Measurements from ENCODE around the gene TYRP1. TPM values are rescaled to one million over a fixed set of nuclear protein-coding genes. Genes with fewer than 3 reads are reported as not detected.

The TYRP1 gene
- total RNA-seq, 3 donors from 2014 or later (not counting 1 experiment from before 2014, with no cell fraction given): not detected

- Histone ChIP-seq H3K36me3 (ENCODE audit: control insufficient read depth, insufficient read depth, low read length) (no peaks in the 10 kb centered on the region), H3K9me3 (ENCODE audit: control insufficient read depth, insufficient read depth, low read length) (no peaks in the 10 kb centered on the region), H3K4me3 (ENCODE audit: low read length) (no peak overlapping the region), H3K27ac (ENCODE audit: low read length) (no peak overlapping the region), H3K27me3 (ENCODE audit: control insufficient read depth, insufficient read depth, low read length) (no peaks in the 10 kb centered on the region), H3K4me1 (ENCODE audit: control insufficient read depth, insufficient read depth, low read length) (no peaks in the 10 kb centered on the region)
- TF ChIP-seq, protein P1, sequence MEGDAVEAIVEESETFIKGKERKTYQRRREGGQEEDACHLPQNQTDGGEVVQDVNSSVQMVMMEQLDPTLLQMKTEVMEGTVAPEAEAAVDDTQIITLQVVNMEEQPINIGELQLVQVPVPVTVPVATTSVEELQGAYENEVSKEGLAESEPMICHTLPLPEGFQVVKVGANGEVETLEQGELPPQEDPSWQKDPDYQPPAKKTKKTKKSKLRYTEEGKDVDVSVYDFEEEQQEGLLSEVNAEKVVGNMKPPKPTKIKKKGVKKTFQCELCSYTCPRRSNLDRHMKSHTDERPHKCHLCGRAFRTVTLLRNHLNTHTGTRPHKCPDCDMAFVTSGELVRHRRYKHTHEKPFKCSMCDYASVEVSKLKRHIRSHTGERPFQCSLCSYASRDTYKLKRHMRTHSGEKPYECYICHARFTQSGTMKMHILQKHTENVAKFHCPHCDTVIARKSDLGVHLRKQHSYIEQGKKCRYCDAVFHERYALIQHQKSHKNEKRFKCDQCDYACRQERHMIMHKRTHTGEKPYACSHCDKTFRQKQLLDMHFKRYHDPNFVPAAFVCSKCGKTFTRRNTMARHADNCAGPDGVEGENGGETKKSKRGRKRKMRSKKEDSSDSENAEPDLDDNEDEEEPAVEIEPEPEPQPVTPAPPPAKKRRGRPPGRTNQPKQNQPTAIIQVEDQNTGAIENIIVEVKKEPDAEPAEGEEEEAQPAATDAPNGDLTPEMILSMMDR (IDR thresholded peaks at IDR 0.05): no peak
- Mint-ChIP-seq H3K4me3 (no peak overlapping the region), H3K36me3 (no peaks in the 10 kb centered on the region), H3K9me3 (peaks cover 13 to 31% of the 10 kb centered on the region in 2 donors), H3K4me1 (no peaks in the 10 kb centered on the region), H3K27me3 (ENCODE audit: low read depth in 2 of 2) (no peaks in the 10 kb centered on the region), H3K27ac (no peak overlapping the region)
- DNase-seq (no peak), ATAC-seq (no peak)
- 80% methylated on average over 1 of the region's 2 CpGs for WGBS (ENCODE audit: insufficient coverage)
- intact Hi-C loops (cut with micrococcal nuclease): no loop called here
These were observed 47.7 kb downstream of the TYRP1 start for GRCh38 chr9:12740845-12741244.

- ATAC-seq (no peak), DNase-seq (no peak)
- Mint-ChIP-seq H3K27ac (no peak overlapping the region), H3K4me1 (no peaks in the 10 kb centered on the region), H3K27me3 (ENCODE audit: low read depth in 2 of 2) (no peaks in the 10 kb centered on the region), H3K36me3 (no peaks in the 10 kb centered on the region), H3K9me3 (peaks cover 10 to 27% of the 10 kb centered on the region in 2 donors), H3K4me3 (no peak overlapping the region)
- intact Hi-C loops (cut with micrococcal nuclease): no loop called here
- H3K36me3 ChIP-seq (ENCODE audit: control insufficient read depth, insufficient read depth, low read length): no peaks in the 10 kb centered on the region
- H3K9me3 ChIP-seq (ENCODE audit: control insufficient read depth, insufficient read depth, low read length): peaks cover 3% of the 10 kb centered on the region
- TF ChIP-seq, protein P1 (IDR thresholded peaks at IDR 0.05): no peak
- no peaks in the 10 kb centered on the region for H3K4me1 ChIP-seq (ENCODE audit: control insufficient read depth, insufficient read depth, low read length)
- WGBS (ENCODE audit: insufficient coverage): no CpG with 5 or more reads among the region's 1 CpG
- H3K27ac ChIP-seq (ENCODE audit: low read length): no peak overlapping the region
- no peak overlapping the region for H3K4me3 ChIP-seq (ENCODE audit: low read length)
- no peaks in the 10 kb centered on the region for H3K27me3 ChIP-seq (ENCODE audit: control insufficient read depth, insufficient read depth, low read length)
These were observed 54.8 kb downstream of the TYRP1 start for GRCh38 chr9:12748016-12748415.

DNA sequence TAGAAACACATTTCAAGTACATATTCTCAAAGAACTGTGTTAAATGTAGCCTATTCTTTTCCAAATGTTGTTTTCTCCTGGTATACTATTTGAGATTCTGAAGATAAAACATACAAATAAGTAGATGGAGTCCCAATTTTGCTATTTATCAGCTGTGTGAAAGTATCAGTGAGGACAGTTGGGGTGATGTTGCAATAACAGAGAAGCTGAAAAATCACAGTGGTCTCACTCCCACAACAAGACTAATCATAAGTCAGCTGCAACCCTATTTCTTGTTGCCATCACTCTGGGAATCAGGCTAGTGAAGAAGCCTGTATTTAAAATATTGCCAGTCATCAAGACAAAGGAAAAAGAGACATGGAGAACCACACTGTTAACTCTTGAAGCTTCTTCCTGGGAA, 55.8 kb downstream of the TYRP1 start:
- Histone ChIP-seq H3K36me3 (ENCODE audit: control insufficient read depth, insufficient read depth, low read length) (no peaks in the 10 kb centered on the region), H3K9me3 (ENCODE audit: control insufficient read depth, insufficient read depth, low read length) (peaks cover 3% of the 10 kb centered on the region), H3K4me1 (ENCODE audit: control insufficient read depth, insufficient read depth, low read length) (no peaks in the 10 kb centered on the region), H3K4me3 (ENCODE audit: low read length) (no peak overlapping the region), H3K27me3 (ENCODE audit: control insufficient read depth, insufficient read depth, low read length) (no peaks in the 10 kb centered on the region), H3K27ac (ENCODE audit: low read length) (no peak overlapping the region)
- no peak overlapping the region for H3K4me3 Mint-ChIP-seq
- intact Hi-C loops (cut with micrococcal nuclease): no loop called here
- no peaks in the 10 kb centered on the region for H3K4me1 Mint-ChIP-seq
- H3K9me3 Mint-ChIP-seq: peaks cover 10 to 23% of the 10 kb centered on the region in 2 donors
- H3K27ac Mint-ChIP-seq: no peak overlapping the region
- H3K27me3 Mint-ChIP-seq (ENCODE audit: low read depth in 2 of 2): no peaks in the 10 kb centered on the region
- TF ChIP-seq, protein P1 (IDR thresholded peaks at IDR 0.05): no peak
- DNase-seq: no peak
- no peaks in the 10 kb centered on the region for H3K36me3 Mint-ChIP-seq
- ATAC-seq: no peak

DNA sequence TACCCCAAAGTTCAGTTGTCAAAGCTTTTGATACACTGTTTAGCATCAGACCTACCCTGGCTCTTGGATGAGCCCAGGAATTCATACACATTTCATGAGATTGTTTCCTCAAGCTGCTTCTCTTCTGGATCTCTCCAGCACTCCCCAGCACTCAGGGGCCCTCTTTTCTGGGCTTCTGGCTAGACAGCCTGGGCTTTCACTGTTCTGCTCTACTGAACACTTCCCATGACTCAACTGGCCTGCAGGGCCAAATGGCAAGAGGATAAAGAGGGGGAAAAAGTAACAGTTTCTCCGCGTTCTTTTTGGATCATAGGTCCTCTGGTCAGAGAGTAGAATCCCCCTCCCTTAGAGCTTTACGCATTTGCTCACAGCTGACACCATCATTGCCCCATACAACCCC, 60.7 kb downstream of the TYRP1 start:
- DNase-seq: no peak
- Histone ChIP-seq H3K27me3 (ENCODE audit: control insufficient read depth, insufficient read depth, low read length) (no peaks in the 10 kb centered on the region), H3K4me3 (ENCODE audit: low read length) (no peak overlapping the region), H3K36me3 (ENCODE audit: control insufficient read depth, insufficient read depth, low read length) (no peaks in the 10 kb centered on the region), H3K27ac (ENCODE audit: low read length) (no peak overlapping the region), H3K4me1 (ENCODE audit: control insufficient read depth, insufficient read depth, low read length) (no peaks in the 10 kb centered on the region), H3K9me3 (ENCODE audit: control insufficient read depth, insufficient read depth, low read length) (no peaks in the 10 kb centered on the region)
- no peak overlapping the region for H3K27ac Mint-ChIP-seq
- no peaks in the 10 kb centered on the region for H3K4me1 Mint-ChIP-seq
- no CpG with 5 or more reads among the region's 3 CpGs for WGBS (ENCODE audit: insufficient coverage)
- TF ChIP-seq, protein P1 (IDR thresholded peaks at IDR 0.05): no peak
- intact Hi-C loops (cut with micrococcal nuclease): no loop called here
- no peaks in the 10 kb centered on the region for H3K27me3 Mint-ChIP-seq (ENCODE audit: low read depth in 2 of 2)
- H3K9me3 Mint-ChIP-seq: peaks cover 0 to 5% of the 10 kb centered on the region in 2 donors
- ATAC-seq: no peak
- H3K4me3 Mint-ChIP-seq: no peak overlapping the region
- H3K36me3 Mint-ChIP-seq: no peaks in the 10 kb centered on the region

All from natural killer cell (primary cell).